GM12878 (cell line): ENCODE data around the gene ZNF283. TPM values are rescaled to one million over a fixed set of nuclear protein-coding genes. Genes with fewer than 3 reads are reported as not detected.

ENCODE experiments used
- ATAC-seq: fragments of 200-7000 bp; cut with Tn5 transposase; 3 replicates; pipeline ENCODE4 v1.9.1; 2020; ENCODE audit warnings: mild to moderate bottlenecking, moderate library complexity
- BruUV-seq: library from RNA; stranded (reverse); fragments of 400-500 nt; replicated peaks from 2 replicates; lab custom pipeline; 2021; lab: Mats Ljungman, UMichigan
- CTCF ChIA-PET: fragments of 300-600 bp; sonication (Branson Sonifier 250); formaldehyde crosslinking; extraction: SDS; loops from one replicate; lab custom pipeline; 2021; ENCODE audit warnings: inconsistent platforms; lab: Yijun Ruan, JAX
- POLR2A ChIA-PET: fragments of 350-600 bp; formaldehyde crosslinking; extraction: SDS; loops from one replicate; lab custom pipeline; 2021; ENCODE audit warnings: inconsistent platforms; lab: Charles Lee
- RAD21 ChIA-PET: fragments of 300-600 bp; sonication (Branson Sonifier 250); formaldehyde crosslinking; loops from one replicate; lab custom pipeline; 2023; ENCODE audit warnings: antibody characterized with exemption; ENCODE audit not compliant: unreplicated experiment; lab: Charles Lee
- SMC1A ChIA-PET: fragments of 300-600 bp; sonication (Branson Sonifier 250); formaldehyde crosslinking; loops from one replicate; lab custom pipeline; 2023; ENCODE audit not compliant: unreplicated experiment, uncharacterized antibody; lab: Charles Lee
- DNase-seq: peaks from one replicate; pipeline ENCODE4 v3.0.0-alpha.2; 2011; ENCODE audit warnings: low read depth, low spot score
- FAIRE-seq: peaks from 3 replicates; lab custom pipeline; 2011; peaks lifted over from hg19 to GRCh38; lab: Jason Lieb, UNC
- H2AFZ ChIP-seq: 2 replicates; pipeline ENCODE4 v1.6.0; 2011; ENCODE audit warnings: low read depth, low read length, control low read depth; ENCODE audit not compliant: control insufficient read depth
- H3K27ac ChIP-seq: 2 replicates; pipeline ENCODE4 v1.5.1; 2011; ENCODE audit warnings: control low read depth; ENCODE audit not compliant: control insufficient read depth, insufficient read depth
- H3K27me3 ChIP-seq, 2 experiments: replicated peaks in 1 of 2; 2 replicates each; pipeline versions ENCODE4 v1.6.0 to v1.6.1; 2011; ENCODE audit warnings: low read length in 1 of 2; ENCODE audit not compliant: control insufficient read depth in 2 of 2, insufficient read depth in 2 of 2
- H3K36me3 ChIP-seq, 2 experiments: 2 replicates each; pipeline ENCODE4 v1.5.1; 2011; ENCODE audit warnings: low read length in 1 of 2; ENCODE audit not compliant: control insufficient read depth in 2 of 2, insufficient read depth in 2 of 2
- H3K4me1 ChIP-seq: 2 replicates; pipeline ENCODE4 v1.6.1; 2011; ENCODE audit warnings: mild to moderate bottlenecking, low read length, moderate library complexity, mixed read lengths; ENCODE audit not compliant: control insufficient read depth, insufficient read depth
- H3K4me2 ChIP-seq: 2 replicates; pipeline ENCODE4 v1.6.0; 2011; ENCODE audit warnings: control low read depth; ENCODE audit not compliant: control insufficient read depth, insufficient read depth
- H3K4me3 ChIP-seq: fragments of 200-600 bp; sonication (generic); 2 replicates; pipeline ENCODE4 v1.5.1; 2016
- H3K79me2 ChIP-seq: 2 replicates; pipeline ENCODE4 v1.6.0; 2011; ENCODE audit warnings: low read length; ENCODE audit not compliant: control insufficient read depth, insufficient read depth
- H3K9ac ChIP-seq: 2 replicates; pipeline ENCODE4 v1.8.0; 2011; ENCODE audit warnings: low read length, control low read depth, mixed read lengths; ENCODE audit not compliant: control insufficient read depth, insufficient read depth
- H3K9me3 ChIP-seq: replicated peaks from 3 replicates; pipeline ENCODE4 v1.5.1; 2011; ENCODE audit warnings: mild to moderate bottlenecking, low read length; ENCODE audit not compliant: control insufficient read depth, insufficient read depth
- H4K20me1 ChIP-seq: 2 replicates; pipeline ENCODE4 v1.6.0; 2011; ENCODE audit not compliant: control insufficient read depth, insufficient read depth
- BHLHE40 ChIP-seq, 2 experiments: fragments of 450-650 bp in 1 of 2; IDR thresholded peaks; 2 replicates each; pipeline ENCODE4 v1.6.1; 2011 to 2017; ENCODE audit warnings: low read depth in 2 of 2, borderline replicate concordance in 1 of 2, improper control_type of control experiment in 1 of 2, low read length in 1 of 2, mild to moderate bottlenecking in 1 of 2
- JUNB ChIP-seq: IDR thresholded peaks from 2 replicates; pipeline ENCODE4 v1.6.1; 2016; ENCODE audit warnings: antibody characterized with exemption, mild to moderate bottlenecking
- JUND ChIP-seq: IDR thresholded peaks from 2 replicates; pipeline ENCODE4 v1.6.1; 2012; ENCODE audit warnings: low read depth, mild to moderate bottlenecking, low read length, improper control_type of control experiment, moderate library complexity
- POLR2AphosphoS5 ChIP-seq: IDR thresholded peaks from 2 replicates; pipeline ENCODE4 v1.6.1; 2011; ENCODE audit warnings: mild to moderate bottlenecking, low read length, inconsistent platforms
- WGBS: methylation state at CpG from one replicate; pipeline ENCODE4 v1.1.6; 2016; ENCODE audit warnings: low lambda C conversion rate; ENCODE audit not compliant: insufficient replicate concordance, insufficient coverage; ENCODE audit errors: missing lambda C conversion rate; 5-methylcytosine and 5-hydroxymethylcytosine counted together
- in situ Hi-C: fragments of 300-500 bp; cut with MboI; formaldehyde crosslinking; loops from 9 replicates; pipeline ENCODE4 v1.14.3; 2018; ENCODE audit warnings: mixed read lengths
- intact Hi-C: fragments of 100-400 bp; cut with micrococcal nuclease; formaldehyde crosslinking; loops from one replicate; pipeline ENCODE4 v1.14.2; 2022; ENCODE audit not compliant: unreplicated experiment
- polyA plus RNA-seq, 11 experiments: library from polyadenylated mRNA; depleted of rRNA in 4 of 11; unstranded in 6 of 11; stranded (reverse) in 5 of 11; fragments of >200 nt; fragmentation: Nextera tagmentation in 4 of 11; fragmentation: Illumina TruSeq in 1 of 11; extraction: Ambion mirVana in 4 of 11; extraction: Trizol in 1 of 11; gene quantifications; 1 replicate in 1 of 11; 2 replicates in 10 of 11; pipeline versions ENCODE4 v1.2.1 to v1.2.3, GENCODE V29; 2011 to 2016; ENCODE audit warnings: inconsistent platforms in 2 of 11, missing spikeins in 2 of 11, low read depth in 1 of 11
- total RNA-seq, 4 experiments: library from RNA; depleted of rRNA in 3 of 4; stranded (reverse); fragments of >200 nt in 3 of 4; fragmentation: Illumina TruSeq in 1 of 4; extraction: Trizol in 1 of 4; gene quantifications; 2 replicates each; pipeline versions ENCODE4 v1.2.1 to v1.2.3, GENCODE V29; 2013 to 2021
- TF ChIP-seq, protein P1 (sequence below): IDR thresholded peaks from 2 replicates; pipeline ENCODE4 v1.6.1; 2012; ENCODE audit warnings: low read depth, low read length, improper control_type of control experiment

The ZNF283 gene
- total and polyA plus RNA-seq, 10 of the 15 experiments (the other 5 are each of a cell fraction or from before 2014, with no cell fraction given) = 2.2 to 7.8 (median 3.7) TPM

- TF ChIP-seq JUNB (no peak), BHLHE40 (IDR thresholded peaks at IDR 0.05; ENCODE audit: borderline replicate concordance in 1 of 2, low read depth in 2 of 2, low read length in 1 of 2) (no peak), JUND (no peak)
- TF ChIP-seq, protein P1, sequence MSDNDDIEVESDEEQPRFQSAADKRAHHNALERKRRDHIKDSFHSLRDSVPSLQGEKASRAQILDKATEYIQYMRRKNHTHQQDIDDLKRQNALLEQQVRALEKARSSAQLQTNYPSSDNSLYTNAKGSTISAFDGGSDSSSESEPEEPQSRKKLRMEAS = no peak
Measured at GRCh38 chr19:43818500-43818899, 8.6 kb upstream of the ZNF283 start (continued).

DNA sequence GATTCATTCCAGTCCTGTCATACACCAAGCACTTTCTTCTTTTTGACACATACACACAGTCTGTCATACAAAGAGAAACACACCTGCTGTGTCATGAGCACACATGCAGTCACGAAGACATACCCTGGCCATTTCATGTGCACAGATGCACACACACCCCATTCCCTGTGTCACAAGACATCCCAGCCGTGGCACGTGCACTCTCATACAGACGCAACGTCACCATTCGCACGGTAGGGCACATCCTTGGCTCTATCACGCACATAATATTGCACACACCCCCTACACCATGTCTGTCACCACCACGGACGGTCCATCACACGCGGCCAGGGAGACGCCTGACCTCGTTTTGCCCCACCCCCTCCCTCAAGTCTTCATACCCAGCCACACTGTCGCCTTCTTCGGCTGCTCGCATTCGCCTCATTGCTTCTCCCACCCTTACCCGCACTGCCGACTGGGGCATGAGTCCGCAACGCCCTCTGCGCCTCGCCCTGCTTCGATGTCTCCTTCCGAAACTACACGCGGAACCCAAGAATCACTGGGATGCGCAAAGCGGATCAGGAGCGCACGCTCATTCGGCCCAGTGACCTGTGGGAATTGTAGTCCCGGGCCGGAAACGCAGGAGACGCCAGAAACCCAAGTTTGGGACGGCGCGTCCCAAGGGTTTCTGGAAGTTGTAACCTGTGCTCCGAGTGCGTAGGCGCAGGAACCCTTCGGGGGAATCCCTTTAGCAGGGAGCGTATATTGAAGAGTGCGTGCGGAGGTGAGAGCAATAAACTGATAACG is 6.8 kb upstream of the ZNF283 start:
- no peak for TF ChIP-seq POLR2AphosphoS5
- DNase-seq = no peak
- Histone ChIP-seq H3K9ac (no peak overlapping the region), H3K4me2 (no peak overlapping the region; the same call in 1 of the 2 replicates), H3K4me3 (no peak overlapping the region), H3K9me3 (peaks cover 3% of the 10 kb centered on the region; the same call in 2 of the 3 replicates), H3K79me2 (no peaks in the 10 kb centered on the region), H3K4me1 (no peaks in the 10 kb centered on the region), H4K20me1 (no peaks in the 10 kb centered on the region), H2AFZ (no peak overlapping the region), H3K27ac (no peak overlapping the region), H3K36me3 (no peaks in the 10 kb centered on the region), H3K27me3 (no peaks in the 10 kb centered on the region; a peak in 1 of 4 replicates)
- ChIA-PET SMC1A (interaction anchor here (1.0 to 1.3 kb wide), 3 partner anchors 11 to 152 kb away, joined by 3 to 4 read pairs (median 3); no protein-coding TSS in a partner anchor), CTCF (interaction anchor here (1.0 to 2.1 kb wide), 2 partner anchors 10 to 11 kb away, joined by 4 to 6 read pairs; no protein-coding TSS in a partner anchor), POLR2A (no interaction called here), RAD21 (no interaction called here)
- FAIRE-seq = no peak
- no TSS peak for BruUV-seq
- ATAC-seq = no peak
- 63% methylated on average over 48 of the region's 48 CpGs for WGBS
- in situ Hi-C loops = no loop called here
- intact Hi-C loops = no loop called here
